ENCODE results near the gene GALNT14.
A peak's percentile ranks its signal among the peaks of the same experiment; 100 is the strongest.

DNA sequence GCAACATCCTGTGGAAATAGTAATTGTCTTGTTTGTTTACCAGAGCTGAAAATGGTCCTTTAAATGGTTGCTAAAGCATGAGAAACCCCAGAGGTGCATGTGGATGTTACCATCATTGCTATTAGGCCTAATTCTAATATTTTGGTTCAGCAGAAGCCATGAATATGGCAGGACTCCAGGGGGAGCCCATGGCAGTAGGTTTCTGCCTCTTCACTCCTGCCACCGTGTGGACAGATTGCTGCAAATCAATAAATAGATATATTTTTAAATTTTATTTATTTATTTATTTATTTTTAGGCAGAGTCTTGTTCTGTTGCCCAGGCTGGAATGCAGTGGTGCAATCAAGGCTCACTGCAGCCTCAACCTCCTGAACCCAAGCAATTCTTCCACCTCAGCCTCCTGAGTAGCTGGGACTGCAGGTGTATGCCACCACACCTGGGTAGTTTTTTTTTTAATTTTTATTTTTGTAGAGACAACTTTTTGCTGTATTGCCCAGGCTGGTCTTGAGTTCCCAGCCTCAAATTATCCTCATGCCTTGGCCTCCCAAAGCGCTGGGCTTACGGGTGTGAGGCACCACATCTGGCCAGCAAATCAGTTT, 276.1 kb downstream of the GALNT14 start:
- TF ChIP-seq, protein P1, sequence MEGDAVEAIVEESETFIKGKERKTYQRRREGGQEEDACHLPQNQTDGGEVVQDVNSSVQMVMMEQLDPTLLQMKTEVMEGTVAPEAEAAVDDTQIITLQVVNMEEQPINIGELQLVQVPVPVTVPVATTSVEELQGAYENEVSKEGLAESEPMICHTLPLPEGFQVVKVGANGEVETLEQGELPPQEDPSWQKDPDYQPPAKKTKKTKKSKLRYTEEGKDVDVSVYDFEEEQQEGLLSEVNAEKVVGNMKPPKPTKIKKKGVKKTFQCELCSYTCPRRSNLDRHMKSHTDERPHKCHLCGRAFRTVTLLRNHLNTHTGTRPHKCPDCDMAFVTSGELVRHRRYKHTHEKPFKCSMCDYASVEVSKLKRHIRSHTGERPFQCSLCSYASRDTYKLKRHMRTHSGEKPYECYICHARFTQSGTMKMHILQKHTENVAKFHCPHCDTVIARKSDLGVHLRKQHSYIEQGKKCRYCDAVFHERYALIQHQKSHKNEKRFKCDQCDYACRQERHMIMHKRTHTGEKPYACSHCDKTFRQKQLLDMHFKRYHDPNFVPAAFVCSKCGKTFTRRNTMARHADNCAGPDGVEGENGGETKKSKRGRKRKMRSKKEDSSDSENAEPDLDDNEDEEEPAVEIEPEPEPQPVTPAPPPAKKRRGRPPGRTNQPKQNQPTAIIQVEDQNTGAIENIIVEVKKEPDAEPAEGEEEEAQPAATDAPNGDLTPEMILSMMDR (IDR thresholded peaks at IDR 0.05 in 2 of 3, conservative IDR thresholded peaks at IDR 0.05 in 1 of 3; ENCODE audit: control insufficient read depth in 2 of 3, extremely low read depth in 1 of 3, insufficient read depth in 1 of 3, low read depth in 3 of 3, low read length in 3 of 3) = peak; percentile 72 to 92 (median 86)
- TF ChIP-seq ZNF24 (IDR thresholded peaks at IDR 0.05) = no peak
